ENCODE measurements around the gene TXNDC11.

Gene TXNDC11

DNA sequence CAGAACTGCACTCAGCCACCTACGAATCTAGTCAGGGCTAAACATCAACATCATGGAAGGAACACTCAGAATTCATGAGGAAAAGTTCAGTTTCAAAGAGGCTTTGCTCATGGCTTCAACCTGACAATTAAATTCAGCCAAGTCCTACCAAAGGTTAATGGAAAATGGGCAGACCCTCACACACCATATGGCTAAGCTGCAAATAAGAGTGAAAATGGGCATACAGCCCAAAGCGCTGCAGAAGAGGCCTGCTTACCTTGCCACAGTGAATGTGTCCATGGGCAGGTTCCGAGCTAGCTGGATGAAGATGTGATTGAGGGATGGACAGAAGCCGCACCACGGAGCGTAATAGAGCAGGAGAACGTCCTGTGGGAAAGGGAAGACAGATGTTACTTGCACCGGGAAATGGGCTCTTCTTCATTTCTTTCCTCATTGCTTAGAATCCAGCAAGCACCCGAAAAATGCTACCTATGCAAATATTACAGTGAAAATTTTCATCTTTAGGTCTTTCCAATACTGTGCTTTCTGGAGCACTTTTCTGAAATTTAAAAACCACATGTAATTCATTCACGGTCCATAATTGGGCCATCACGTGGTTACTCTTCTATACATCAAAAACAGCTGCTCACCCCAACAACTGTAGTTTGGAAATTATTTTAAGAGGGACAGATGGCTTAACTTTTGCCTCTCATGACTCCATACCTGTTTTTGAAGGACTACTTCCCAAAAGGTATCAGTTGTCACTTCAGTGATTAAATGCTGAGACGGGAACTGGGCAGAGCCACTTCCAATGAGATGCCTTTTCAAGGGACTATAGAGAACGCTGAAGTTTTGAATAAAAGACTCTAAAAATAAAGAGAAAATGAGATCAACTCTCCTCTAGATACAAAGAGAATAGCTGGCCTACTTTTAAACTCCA, 54.8 kb downstream of the TXNDC11 start:
- DNase-seq = no peak

DNA sequence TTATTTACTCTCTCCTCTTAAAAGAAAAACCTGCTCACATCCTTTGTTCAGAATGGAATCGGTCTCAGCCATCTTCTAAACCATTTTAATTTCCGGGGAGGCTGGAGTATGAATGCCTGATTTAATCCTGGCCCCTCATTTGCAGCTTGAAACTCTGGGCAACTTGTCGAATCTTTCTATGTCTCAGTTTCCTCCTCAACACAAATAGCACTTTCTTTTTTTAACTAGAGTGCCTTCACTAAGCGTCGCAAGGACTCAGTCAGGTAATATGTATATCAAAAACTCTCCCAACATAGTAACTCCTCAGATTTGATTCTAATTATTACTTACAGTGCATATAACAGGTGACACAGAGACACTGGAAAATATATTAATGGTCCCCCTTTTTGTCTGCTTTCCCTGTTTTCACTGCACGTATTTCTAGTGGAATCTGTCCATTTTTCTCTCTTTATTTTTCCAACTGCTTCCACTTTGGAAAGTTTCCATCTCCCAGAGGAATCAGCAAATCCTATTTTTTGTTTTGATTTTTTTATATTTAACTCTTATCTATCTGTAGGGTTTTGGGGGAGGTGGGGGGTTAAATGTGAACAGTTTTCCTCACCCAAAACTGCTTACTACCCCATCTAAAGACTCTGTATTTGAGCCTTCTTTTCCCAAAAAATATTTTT, 55.8 kb downstream of the TXNDC11 start:
- DNase-seq = no peak

DNA sequence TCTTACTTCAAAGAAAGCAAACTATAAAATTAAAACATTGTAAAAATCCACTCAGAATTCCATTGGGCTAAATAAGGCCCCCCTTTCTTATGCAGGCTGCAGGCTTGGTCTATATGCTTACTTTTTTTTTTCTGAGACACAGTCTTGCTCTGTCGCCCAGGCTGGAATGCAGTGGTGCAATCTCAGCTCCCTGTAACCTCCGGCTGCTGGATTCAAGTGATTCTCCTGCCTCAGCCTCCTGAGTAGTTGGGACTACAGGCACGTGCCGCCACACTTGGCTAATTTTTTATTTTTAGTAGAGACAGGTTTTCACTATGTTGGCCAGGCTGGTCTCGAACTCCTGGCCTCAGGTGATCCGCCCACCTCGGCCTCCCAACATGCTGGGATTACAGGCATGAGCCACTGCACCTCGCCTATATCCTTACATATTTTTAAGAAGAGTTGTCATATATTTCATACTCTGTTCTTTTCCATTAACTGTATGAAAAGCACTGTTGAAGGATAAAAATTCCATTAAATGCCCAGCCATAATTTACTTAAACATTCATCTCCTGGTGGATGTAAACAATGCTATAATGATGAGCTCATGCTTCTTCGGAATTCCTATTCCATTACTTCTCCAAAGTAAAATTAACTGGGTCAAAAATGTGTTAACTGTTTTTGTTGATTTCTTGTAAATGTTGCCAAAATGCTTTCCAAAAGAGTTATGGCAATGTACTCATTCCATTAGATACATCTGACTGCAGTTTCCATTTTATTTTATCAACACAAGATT, 56.6 kb downstream of the TXNDC11 start:
- DNase-seq = no peak

DNA sequence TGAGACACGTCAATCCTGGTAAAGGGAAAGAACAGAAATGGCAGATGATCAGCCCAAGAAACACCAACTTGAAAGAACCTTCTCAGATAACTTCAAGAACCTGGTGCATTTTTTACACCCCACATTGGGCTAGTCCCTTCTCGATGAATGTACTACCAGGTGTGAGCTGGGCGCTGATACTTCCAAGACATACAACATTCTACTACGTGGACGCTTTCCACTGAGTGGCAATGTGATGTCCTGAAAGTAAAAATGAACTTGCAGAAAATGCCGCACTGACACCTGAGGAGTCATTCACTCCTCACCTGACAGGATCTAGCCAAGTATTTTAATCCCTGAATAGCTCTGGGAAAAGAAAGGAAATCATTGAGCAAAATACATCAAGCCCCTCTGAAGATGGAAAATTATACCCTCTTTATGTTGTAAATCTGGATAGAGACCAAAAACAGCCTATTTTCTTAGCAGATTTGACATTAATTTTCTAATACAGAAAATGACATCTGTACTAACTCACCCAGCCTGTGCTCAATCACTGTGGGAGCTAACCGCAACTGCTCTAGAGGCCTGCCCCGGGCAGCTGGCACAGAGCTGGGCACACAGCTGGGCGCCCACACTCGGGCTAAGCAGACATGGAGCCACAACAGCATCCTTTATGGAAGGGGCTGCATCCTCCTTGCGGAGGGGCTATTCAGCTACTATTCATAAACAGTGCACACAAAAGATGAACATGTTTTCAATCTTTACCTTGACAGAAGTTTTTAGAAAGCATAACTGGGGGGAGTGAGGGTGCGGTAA, 58.2 kb downstream of the TXNDC11 start:
- no peak for DNase-seq

DNA sequence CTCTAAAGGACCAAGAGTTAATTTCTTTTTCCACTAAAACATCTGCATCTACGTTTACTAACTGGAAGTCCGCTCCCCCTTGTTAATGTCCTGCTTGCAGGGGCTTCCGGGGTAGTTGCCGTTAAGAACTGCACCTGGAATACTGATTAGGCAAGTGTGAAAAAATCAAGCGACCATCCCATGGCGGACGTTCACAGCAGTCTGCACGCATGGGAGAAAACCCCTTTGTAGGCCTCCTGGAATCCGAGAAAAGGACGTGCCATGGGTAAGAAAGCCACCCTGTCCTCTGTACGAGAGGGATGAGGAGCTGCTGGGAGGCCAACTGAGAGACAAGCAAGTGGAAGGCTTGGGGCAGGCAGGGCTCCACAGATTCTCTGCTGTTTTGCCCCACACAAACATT, 59.5 kb downstream of the TXNDC11 start:
- no peak for DNase-seq

DNA sequence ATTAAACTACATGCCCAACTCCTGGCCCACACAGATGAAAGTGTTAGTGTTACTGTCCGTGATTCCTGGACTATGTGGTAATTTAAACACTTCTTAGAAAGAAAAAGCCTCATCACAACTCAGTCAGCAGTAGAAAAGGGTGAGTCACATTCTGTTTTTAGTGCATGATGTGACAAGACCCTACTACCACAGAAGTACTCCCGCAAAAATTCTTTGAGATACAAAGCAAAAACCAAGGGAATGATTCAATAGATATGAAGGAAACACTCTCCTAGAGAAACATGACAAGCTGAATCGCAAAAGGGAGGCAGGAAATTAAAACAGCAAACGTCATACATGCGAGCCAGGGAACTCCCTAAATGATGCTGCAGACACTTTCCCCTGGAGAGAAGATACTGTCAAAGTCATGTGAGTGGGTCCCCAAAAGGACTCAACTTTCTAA, 60.0 kb downstream of the TXNDC11 start:
- DNase-seq = no peak

DNA sequence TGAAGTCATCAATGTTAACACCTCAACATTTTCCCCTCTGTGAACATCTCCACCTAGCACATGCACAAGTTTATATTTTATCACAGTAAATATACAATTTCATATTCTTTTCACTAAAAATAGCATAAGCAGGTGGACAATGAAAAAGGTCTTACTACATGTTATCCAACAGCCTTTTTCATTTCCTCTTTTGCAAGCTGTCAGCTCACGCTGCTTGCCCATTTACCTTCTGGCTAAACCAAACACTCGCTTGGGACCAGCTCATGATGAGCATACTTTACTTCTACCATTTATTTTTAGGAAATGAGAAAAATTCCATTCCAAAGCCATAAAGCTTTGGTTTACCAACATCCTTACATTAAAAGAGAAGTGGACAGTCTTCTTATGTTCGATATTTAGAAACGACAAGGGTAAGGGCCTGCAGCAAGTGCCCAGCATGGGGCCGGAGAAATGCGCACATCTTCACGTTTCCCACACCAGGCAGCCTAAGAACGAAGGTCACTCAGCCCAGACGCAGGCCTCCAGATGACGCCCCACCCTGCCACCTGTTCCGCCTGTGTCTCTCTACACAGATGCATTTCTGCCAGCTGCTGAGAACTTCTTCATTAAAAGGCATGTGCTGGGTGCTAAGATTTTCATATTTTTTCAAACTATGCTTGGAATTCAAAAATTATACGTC, 60.5 kb downstream of the TXNDC11 start:
- no peak for DNase-seq

DNA sequence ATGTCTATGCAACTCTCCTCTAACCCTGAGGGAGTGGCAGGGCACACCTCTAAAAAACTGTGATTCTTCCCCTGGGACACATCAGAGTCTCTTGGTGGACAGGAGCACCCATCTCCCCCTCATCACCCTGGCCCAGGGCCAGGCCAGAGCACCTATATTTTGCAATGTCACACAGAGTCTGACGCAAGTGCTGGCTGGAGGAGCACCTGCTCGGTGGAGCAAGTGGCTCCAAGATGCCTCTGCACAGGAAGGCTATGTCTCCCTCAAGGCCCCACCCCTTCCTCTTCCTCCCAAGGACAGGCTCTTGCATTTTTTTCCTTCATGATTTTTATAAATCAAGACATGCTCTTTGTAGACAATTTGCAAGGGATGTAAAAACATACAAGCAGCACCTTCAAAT, 61.1 kb downstream of the TXNDC11 start:
- DNase-seq = no peak

DNA sequence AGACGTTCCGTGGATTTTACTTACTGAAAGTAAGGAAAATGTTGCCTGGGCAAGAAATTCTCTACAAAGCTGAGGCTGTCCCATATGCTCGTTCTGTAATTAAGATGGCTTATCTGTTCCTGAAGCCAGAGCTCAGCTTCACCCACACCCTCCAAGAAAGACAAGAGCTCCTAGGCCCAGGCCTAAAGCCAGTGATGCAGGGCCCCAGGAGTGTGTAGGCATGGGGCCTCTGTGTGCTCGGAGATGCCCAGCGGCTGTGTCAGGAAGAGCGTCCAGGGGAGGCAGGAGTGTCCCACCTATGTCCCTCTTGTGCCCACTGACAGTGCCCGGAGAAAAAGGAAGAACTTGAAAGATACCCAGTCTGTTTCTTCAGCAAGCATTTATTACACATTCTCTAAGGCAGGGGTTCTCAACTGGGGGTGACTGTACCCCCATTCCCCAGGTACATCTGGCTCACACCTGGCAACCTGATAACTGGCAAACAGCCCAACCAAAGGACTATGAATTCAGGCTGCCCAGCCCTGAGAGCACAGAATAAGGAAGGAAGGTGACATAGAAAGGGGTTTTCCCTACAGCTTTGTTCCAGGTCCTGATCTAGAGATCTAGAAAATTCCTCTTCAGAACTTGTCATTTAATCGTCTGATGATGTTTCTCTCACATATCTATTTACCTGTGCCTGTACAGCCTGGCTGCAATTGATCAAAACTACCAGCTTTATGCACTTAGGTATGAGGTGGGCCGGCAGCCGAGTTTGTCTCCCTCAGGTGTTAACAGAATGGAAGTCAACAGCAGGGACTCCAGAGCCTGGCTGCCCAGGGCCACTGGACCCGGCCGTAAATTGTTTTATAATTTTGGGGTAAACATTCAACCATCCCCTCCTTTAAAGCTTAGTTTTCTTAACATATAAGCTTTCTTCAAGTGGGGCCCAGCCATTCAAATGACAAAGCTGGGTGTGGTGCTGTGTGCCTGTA, 62.4 kb downstream of the TXNDC11 start:
- no peak for DNase-seq

DNA sequence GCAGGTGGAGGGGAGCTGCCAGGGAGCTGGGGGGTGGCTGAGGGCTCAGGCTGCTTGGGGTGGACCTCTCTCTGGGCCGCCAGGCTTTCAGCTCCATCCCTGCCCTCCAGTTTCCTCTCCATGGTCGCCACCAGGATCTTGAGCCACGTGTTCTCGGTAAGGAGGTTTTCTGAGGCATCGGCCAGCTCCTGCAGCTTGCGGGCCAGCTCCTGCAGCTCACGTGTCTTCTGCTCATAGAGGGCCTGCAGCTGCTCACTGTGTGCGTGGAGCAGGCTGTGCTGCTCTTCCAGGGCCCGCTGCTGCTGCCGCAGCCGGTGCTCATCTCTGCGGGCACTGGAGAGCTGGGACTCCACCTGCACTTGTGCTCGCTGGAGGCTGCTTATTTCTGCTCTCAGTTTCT, 63.4 kb downstream of the TXNDC11 start:
- DNase-seq = no peak

DNA sequence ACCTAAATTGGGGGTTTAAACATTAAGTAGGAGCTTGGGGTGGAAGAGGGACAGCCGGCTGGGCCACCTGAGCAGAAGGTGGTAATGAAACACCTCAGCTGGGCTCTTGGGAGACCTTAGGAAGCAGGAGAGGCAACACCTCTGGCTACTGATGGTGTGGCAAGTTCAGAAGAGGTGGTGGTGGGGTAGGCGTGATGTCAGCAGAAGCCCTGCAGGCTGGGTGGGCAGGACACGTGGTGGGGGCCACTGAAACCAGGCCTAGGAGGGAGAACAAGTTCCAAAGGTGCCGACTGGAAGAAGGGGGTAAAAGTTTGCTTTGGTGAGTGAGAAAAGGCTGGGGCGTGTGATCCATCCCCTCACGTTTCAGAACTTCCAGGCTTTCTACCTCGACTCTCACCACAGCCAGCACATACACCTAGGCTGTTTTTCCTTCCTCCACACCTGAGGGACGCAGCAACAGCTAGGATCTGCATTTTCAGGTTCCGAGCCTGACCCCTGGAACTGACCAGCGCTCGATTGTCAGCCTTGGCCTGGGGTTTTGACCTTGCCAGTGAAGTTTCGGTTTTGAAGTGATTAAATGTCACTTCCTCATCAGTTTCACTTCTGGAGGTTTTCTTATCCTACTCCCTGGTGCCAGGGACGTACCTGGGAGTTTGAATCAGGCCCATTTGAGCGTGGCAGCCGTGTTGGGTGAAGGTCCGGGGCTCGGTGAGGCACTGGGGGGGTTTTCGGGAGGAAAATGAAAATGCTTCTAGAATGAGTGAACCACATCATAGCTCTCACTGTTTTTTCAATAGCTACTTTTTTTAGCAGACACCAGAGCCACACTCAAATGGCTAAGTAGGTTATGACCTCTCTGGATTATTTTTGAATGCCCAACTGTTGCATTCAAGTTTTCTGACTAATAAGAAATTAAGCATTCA, 64.4 kb downstream of the TXNDC11 start:
- DNase-seq = no peak

DNA sequence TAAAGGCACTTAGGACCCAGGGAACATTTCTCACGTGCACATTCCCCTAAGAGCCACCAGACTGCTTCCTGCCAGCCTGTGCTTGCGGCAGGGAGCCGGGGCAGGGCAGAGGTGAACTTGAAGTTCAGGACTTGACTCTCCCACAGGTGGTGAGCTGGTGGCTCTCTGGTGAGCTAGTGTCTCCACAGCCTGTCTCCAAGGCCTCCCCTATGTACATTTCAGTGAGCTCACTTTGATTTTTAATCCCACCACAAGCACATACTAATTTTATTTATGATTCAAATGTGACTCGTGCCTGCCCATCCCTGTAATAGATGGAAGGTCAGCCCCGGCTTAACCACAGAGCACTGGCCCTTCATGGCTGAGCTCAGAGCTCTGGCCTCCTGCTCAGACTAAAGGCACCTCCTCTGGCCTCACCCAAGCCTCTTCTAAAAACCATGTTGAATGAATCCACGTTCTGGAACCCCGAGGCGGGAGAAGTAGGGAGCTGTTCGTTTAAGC, 65.2 kb downstream of the TXNDC11 start:
- no peak for DNase-seq

DNA sequence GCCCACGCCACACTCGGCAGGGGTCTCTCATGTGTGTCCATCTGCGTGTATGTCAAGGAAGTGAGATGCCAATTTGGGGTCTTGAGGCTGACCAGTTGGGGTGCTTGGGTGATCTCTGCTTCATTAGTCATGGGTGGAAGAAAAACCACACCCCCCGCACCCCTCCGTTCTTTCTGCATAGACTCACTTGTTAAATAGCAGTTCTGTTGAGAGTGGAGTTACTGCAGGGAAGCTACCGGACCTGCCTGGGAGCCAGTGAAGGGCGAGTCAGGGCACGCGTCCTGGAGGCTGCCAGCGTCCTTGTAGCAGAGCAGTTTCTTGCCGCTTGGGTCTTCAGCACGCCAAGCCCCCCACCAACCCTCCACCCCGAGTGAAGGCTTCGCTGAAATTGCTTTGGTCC, 65.9 kb downstream of the TXNDC11 start:
- no peak for DNase-seq

DNA sequence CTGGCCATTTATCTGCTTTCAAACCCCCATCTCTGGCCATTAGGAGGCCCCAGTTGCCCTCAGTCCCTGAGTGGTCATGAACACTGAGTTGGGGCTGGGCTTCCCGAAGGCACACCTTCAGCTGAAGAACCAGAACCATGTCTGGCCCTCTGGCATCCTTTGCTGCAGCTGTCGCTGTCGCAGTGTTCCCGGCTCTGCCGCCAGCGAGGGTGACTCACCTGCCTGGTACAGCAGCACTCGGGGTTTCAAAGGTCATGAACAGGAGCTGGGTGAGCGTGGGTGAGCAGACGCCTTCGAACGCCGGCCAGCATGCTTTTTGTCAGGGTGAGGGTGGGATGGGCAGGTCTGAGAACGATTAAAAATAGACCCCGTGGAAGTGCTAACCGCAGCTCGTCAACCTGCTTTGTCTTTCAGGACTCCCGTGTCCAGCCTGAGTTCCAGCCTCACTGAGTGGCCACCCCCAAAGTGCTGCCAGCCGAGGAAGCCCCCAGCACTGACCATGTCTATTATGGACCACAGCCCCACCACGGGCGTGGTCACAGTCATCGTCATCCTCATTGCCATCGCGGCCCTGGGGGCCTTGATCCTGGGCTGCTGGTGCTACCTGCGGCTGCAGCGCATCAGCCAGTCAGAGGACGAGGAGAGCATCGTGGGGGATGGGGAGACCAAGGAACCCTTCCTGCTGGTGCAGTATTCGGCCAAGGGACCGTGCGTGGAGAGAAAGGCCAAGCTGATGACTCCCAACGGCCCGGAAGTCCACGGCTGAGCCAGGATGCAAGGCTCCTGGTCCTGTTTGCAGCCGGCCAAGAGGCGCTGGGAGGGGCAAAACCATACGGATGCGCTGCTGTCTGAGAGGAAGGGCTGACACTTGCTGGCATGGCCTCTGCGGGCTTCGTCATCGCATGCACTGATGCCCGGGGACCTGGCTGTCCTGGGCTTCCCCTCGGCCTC, 66.8 kb downstream of the TXNDC11 start:
- no peak for DNase-seq

DNA sequence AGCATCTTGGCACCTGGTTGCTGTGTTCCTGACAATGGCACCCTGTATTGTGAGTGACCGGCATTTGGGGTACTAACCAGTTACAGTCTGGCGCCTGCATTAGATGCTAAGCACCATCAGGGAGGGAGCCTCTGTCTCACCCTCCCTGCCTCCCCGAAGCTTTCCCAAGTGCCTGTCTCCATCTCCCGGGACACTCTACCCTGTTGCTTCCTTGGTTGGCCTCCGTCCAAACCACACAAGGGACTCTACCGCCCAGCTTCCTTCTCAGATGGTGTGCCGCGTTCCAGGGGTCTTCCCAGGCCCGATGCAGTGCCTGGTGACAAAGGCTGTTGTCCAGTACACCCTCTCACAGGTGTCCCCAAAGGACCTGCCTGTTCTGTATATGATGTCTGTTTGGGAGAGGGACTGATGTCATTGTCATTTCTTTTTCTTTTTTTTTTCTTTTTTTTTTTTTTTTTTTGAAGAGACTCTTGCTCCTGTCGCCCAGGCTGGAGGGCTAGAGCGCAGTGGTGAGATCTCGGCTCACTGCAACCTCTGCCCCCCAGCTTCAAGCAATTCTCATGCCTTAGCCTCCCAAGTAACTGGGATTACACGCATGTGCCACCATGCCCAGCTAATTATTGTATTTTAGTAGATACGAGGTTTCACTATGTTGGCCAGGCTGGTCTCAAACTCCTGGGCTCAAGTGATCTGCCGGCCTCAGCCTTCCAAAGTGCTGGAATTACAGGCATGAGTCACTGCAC, 67.7 kb downstream of the TXNDC11 start:
- DNase-seq = no peak

DNA sequence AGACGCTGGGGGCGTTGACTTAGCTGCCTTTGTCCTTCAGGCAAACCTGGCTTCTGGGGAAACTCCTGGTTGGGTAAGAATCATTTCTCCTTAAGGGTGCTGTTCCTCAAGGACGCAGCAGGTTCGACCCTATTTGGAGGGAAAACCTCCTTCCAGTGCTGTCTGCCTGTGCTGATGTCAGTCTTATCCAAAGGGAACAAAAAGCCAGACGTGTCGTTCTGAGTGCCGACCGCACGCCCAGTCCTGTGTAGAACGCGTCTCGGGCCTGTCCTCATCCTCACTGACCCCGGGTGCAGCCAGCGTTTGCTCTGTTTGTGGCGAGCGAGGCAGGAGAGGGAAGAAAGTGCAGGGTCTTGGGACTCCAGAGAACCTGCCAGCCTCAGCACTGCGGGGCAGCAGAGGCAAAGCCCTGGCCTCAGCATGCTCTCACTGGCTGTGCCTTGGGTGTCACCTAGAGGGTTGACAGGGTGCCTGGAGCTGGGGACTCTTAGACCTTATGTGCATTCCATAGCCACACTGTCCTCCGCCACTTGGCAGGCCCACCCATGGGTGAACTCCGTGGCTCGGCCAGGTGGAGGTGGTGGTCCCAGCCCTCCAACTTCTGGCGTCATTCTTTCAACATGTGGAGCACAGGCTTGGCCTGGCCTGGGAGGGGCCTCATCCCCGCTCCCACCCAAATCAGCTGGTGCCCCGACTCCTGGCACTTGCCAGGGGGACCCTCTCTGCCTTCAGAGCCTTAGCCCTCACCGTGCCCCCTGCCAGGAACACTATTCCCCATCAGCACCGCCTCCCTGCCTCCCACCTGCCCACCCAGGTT, 68.4 kb downstream of the TXNDC11 start:
- no peak for DNase-seq

All from activated T-cell treated with anti-CD3 and anti-CD28 coated beads for 4 hours (primary cell).